AG04450 (cell line): ENCODE measurements around the gene PRORP. TPM values are rescaled to one million over a fixed set of nuclear protein-coding genes. Genes with fewer than 3 reads are reported as not detected.

Source experiments
- CTCF ChIA-PET: fragments of 300-600, 350-600 bp; formaldehyde crosslinking; extraction: SDS; loops from one replicate; lab custom pipeline; 2022; ENCODE audit warnings: antibody characterized with exemption, inconsistent platforms; lab: Charles Lee
- POLR2A ChIA-PET: fragments of 350-600 bp; formaldehyde crosslinking; extraction: SDS; loops from one replicate; lab custom pipeline; 2021; ENCODE audit warnings: antibody characterized with exemption, inconsistent platforms; lab: Yijun Ruan, JAX
- DNase-seq: peaks from one replicate; pipeline ENCODE4 v3.0.0-alpha.2; 2011; ENCODE audit warnings: low read depth, low spot score
- H3K27ac ChIP-seq: one replicate; pipeline ENCODE4 v1.5.1; 2012; ENCODE audit warnings: low read depth, low read length, control low read depth
- H3K27me3 ChIP-seq: one replicate; pipeline ENCODE4 v1.6.0; 2012; ENCODE audit warnings: low read length; ENCODE audit not compliant: control insufficient read depth, insufficient read depth
- H3K4me3 ChIP-seq: 2 replicates; pipeline ENCODE4 v1.5.1; 2011; ENCODE audit warnings: mild to moderate bottlenecking, low read depth, low read length, control low read depth
- H3K9me3 ChIP-seq: 2 replicates; pipeline ENCODE4 v1.5.1; 2012; ENCODE audit warnings: low read length; ENCODE audit not compliant: control insufficient read depth, insufficient read depth
- polyA plus RNA-seq: library from polyadenylated mRNA; depleted of rRNA; stranded (reverse); fragments of >200 nt; gene quantifications from 2 replicates; pipeline ENCODE4 v1.2.3, GENCODE V29; 2011
- TF ChIP-seq, protein P1 (sequence below): IDR thresholded peaks from 2 replicates; pipeline ENCODE4 v1.5.1; 2011; ENCODE audit warnings: low read depth, low read length, control low read depth, inconsistent platforms

PRORP gene
- polyA plus RNA-seq, 1 experiment = 34.9 TPM

GRCh38 chr14:35159742-35160409, 37.5 kb downstream of the PRORP start:
- Histone ChIP-seq H3K27ac (no peak overlapping the region), H3K27me3 (no peaks in the 10 kb centered on the region), H3K4me3 (peak overlapping the region; percentile 11; the same call in 1 of the 2 replicates), H3K9me3 (no peaks in the 10 kb centered on the region)
- DNase-seq = peak; percentile 69
- TF ChIP-seq, protein P1, sequence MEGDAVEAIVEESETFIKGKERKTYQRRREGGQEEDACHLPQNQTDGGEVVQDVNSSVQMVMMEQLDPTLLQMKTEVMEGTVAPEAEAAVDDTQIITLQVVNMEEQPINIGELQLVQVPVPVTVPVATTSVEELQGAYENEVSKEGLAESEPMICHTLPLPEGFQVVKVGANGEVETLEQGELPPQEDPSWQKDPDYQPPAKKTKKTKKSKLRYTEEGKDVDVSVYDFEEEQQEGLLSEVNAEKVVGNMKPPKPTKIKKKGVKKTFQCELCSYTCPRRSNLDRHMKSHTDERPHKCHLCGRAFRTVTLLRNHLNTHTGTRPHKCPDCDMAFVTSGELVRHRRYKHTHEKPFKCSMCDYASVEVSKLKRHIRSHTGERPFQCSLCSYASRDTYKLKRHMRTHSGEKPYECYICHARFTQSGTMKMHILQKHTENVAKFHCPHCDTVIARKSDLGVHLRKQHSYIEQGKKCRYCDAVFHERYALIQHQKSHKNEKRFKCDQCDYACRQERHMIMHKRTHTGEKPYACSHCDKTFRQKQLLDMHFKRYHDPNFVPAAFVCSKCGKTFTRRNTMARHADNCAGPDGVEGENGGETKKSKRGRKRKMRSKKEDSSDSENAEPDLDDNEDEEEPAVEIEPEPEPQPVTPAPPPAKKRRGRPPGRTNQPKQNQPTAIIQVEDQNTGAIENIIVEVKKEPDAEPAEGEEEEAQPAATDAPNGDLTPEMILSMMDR = no peak
- POLR2A ChIA-PET = interaction anchor here (1.4 kb wide), 1 partner anchor 243 kb away, joined by 5 read pairs; no protein-coding TSS in a partner anchor
- CTCF ChIA-PET = interaction anchor here (0.6 to 1.8 kb wide), 6 partner anchors 18 to 279 kb away, joined by 3 to 7 read pairs (median 4); no protein-coding TSS in a partner anchor

DNA sequence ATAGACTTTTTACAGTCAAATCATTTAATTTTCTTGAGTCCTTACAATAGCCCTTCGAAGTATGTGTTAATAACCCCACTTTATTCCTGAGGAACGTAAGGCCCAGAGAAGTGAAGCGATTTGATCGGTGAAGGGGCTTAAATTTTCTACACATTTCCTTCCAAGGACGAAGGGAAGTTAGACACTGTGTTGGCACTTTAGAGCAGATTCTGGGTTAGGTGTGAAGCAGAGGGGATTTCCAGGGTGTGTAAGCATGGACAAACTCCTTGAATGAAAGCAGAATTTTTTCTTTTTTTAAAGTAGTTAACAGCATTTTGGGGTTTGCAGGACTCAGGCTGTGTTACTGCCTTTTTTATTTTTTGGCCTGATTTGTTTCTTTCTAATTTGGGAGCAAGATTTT, 38.9 kb downstream of the PRORP start:
- Histone ChIP-seq H3K27ac (no peak overlapping the region), H3K4me3 (no peak overlapping the region), H3K27me3 (no peaks in the 10 kb centered on the region), H3K9me3 (no peaks in the 10 kb centered on the region)
- CTCF ChIA-PET = interaction anchor here (0.8 to 2.1 kb wide), 3 partner anchors 54 to 653 kb away, joined by 3 to 10 read pairs (median 7); no protein-coding TSS in a partner anchor
- no peak for DNase-seq
- TF ChIP-seq, protein P1 = no peak
- POLR2A ChIA-PET = no interaction called here

- Histone ChIP-seq H3K27ac (no peak overlapping the region), H3K27me3 (no peaks in the 10 kb centered on the region), H3K4me3 (no peak overlapping the region), H3K9me3 (no peaks in the 10 kb centered on the region)
- POLR2A ChIA-PET = no interaction called here
- TF ChIP-seq, protein P1 = no peak
- CTCF ChIA-PET = interaction anchor here (1.2 to 2.1 kb wide), 2 partner anchors 52 to 250 kb away, joined by 3 to 10 read pairs; no protein-coding TSS in a partner anchor
- DNase-seq = no peak
These were observed 41.0 kb downstream of the PRORP start for GRCh38 chr14:35163384-35163783.

- ChIA-PET CTCF (interaction anchor here (0.6 kb wide), 1 partner anchor 50 kb away, joined by 3 read pairs; no protein-coding TSS in a partner anchor), POLR2A (no interaction called here)
- no peak for DNase-seq
- no peaks in the 10 kb centered on the region for H3K9me3 ChIP-seq
- no peak overlapping the region for H3K27ac ChIP-seq
- TF ChIP-seq, protein P1 = no peak
- no peaks in the 10 kb centered on the region for H3K27me3 ChIP-seq
- no peak overlapping the region for H3K4me3 ChIP-seq
These were observed 42.5 kb downstream of the PRORP start for GRCh38 chr14:35164849-35165248.

DNA sequence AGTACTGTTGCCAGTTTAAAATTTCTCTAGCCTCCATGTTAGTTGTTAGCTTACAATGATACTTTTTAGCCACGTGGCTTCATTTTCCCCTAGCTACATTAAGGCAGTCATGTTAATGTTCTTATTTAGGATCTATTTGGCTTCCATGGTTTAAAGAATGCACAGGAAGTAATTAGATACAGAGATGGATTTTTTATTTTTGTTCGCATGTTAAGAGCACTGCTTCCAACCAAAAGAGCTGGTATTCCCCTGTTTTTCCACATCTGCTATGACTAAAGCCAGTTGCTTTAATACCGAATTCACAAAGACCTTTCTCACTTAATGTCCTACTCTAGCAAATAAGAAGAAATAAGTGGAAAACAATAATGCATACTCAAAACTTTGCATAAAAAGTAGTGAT, 45.1 kb downstream of the PRORP start:
- Histone ChIP-seq H3K4me3 (no peak overlapping the region), H3K9me3 (no peaks in the 10 kb centered on the region), H3K27me3 (no peaks in the 10 kb centered on the region), H3K27ac (no peak overlapping the region)
- CTCF ChIA-PET = no interaction called here
- no peak for DNase-seq
- TF ChIP-seq, protein P1 = no peak
- POLR2A ChIA-PET = no interaction called here
